IgD-negative memory B cell (primary cell): ENCODE measurements around the gene CCDC134. TPM values are rescaled to one million over a fixed set of nuclear protein-coding genes. Genes with fewer than 3 reads are reported as not detected.

ENCODE experiments used
- H3K27ac Mint-ChIP-seq, 3 donors: one replicate each; pipeline ENCODE4 v1.8.0; 2020 to 2022; ENCODE audit warnings: mild to moderate bottlenecking in 3 of 3, mixed read lengths in 3 of 3, moderate library complexity in 1 of 3
- H3K27me3 Mint-ChIP-seq: one replicate; pipeline ENCODE4 v1.8.0; 2021; ENCODE audit warnings: mixed read lengths
- H3K36me3 Mint-ChIP-seq: one replicate; pipeline ENCODE4 v1.8.0; 2020; ENCODE audit warnings: mild to moderate bottlenecking, mixed read lengths
- H3K4me1 Mint-ChIP-seq, 3 donors: one replicate each; pipeline ENCODE4 v1.8.0; 2020 to 2022; ENCODE audit warnings: mixed read lengths in 3 of 3, mild to moderate bottlenecking in 1 of 3
- H3K4me3 Mint-ChIP-seq, 4 donors: one replicate each; pipeline ENCODE4 v1.8.0; 2020 to 2022; ENCODE audit warnings: mild to moderate bottlenecking in 4 of 4, mixed read lengths in 4 of 4, moderate library complexity in 3 of 4
- H3K9me3 Mint-ChIP-seq, 3 donors: one replicate each; pipeline ENCODE4 v1.8.0; 2020 to 2021; ENCODE audit warnings: mixed read lengths in 3 of 3, mild to moderate bottlenecking in 1 of 3
- polyA plus RNA-seq: library from polyadenylated mRNA; unstranded; fragments of 300-500 nt; fragmentation: Illumina TruSeq; gene quantifications from one replicate; pipeline ENCODE4 v1.2.3, GENCODE V29; 2021

The CCDC134 gene
- polyA plus RNA-seq, 1 donor from 2014 or later: 6.1 TPM

DNA sequence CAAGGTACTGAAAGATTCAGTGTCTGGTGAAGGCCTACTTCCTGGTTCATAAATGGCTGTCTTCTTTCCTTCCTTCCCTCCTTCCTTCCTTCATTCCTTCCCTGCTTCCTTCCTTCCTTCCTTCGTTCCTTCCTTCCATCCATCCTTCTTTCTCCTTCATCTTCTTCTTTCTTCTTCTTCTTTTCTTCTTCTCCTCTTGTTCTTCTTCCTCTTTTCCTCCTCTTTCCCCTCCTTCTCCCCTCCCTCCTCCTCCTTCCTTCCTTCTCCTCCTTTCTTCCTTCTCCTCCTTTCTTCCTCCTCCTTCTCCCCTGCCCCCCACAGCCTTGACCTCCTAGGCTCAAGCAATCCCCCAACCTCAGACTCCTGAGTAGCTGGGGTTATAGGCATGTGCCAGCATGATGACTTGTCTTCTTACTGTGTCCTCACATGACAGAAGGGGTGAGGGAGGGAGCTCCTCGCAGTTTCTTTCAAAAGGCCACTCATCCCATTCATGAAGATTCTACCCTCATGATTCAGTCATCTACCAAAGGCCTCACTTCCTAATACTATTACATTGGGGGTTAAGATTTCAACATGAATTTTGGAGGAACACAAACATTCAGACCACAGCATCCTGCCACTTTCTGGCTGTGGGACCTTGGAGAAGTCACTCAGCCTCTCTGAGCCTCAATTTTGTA, 22.6 kb upstream of the CCDC134 start:
- Mint-ChIP-seq H3K27ac (no peak overlapping the region), H3K9me3 (no peaks in the 10 kb centered on the region), H3K4me1 (peaks cover 17 to 24% (median 21%) of the 10 kb centered on the region in 3 donors), H3K27me3 (no peaks in the 10 kb centered on the region), H3K4me3 (no peak overlapping the region), H3K36me3 (no peaks in the 10 kb centered on the region)

DNA sequence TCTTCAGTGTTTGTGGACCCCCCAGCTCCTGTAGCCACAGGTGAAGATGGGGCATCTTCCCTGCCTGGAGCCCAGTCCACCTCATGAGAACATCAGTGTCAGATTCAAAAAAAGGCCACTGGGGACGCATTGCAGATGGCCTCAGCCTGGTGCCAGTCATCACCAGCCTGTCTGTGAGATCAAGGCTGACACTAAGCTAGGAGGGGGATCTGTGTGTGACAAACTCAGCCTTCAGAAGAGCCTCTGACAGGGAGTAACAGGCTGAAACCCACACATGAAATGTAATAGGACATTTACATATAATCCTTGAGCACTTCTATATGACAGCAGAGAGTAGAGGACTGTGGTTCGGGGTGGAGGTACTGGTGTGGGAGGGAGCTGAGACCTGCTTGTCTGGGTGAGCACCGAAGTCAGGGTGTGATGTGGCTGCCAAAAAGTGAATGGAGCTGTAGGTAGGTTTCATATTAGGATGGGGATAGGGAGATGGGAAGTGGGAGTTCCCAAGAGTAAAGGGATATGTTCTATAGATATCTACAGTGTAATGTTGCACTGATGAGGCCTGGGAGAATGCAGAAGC, 20.5 kb upstream of the CCDC134 start:
- peaks cover 22 to 29% (median 23%) of the 10 kb centered on the region in 3 donors for H3K4me1 Mint-ChIP-seq
- peaks cover 3% of the 10 kb centered on the region for H3K36me3 Mint-ChIP-seq

DNA sequence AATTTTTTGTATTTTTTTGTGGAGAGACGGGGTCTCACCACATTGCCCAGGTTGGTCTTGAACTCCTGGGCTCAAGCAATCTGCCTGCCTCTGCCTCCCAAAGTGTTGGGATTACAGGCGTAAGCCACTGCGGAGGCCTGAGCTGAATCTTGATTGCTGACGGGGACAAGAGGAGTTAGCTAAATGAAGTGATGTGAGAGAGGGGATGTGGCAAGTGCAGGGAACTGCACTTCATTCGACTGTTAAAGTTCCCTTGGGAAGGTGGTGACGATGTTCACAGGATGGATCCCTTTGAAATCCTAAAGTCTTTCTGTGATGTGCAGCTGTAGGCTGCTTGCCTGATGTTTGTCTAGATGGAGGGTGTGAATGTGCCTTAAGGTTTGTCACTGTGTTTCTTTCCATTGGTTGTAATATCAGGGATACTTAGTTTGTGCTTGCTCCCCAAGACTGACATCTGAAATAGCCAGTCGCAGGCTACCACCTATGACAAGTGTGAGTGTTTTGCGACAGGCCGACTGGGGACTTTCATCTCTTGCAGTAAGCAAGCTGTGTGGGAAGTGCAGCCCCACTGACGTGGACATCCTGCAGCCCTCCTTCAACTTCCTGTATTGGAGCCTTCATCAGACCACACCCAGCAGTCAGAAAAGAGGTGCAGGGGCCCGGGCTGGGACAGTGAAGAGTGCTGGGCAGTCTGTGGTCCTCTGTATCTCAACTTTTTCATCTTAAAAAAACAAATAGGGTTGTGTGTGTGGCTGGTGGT, 19.6 kb upstream of the CCDC134 start:
- Mint-ChIP-seq H3K9me3 (no peaks in the 10 kb centered on the region), H3K36me3 (peaks cover 3% of the 10 kb centered on the region), H3K4me1 (peaks cover 22 to 29% (median 23%) of the 10 kb centered on the region in 3 donors), H3K27ac (peak overlapping the region; percentile 87 to 99 (median 96)), H3K4me3 (peak overlapping the region; percentile 73 to 97 (median 90)), H3K27me3 (no peaks in the 10 kb centered on the region)

More for the DNA sequence above, 20.5 kb upstream of the CCDC134 start:
- H3K4me3 Mint-ChIP-seq: peak overlapping the region in 3 of 4 donors; percentile 57 to 74 (median 60)
- H3K27ac Mint-ChIP-seq: peak overlapping the region; percentile 22 to 99 (median 96)
- no peaks in the 10 kb centered on the region for H3K9me3 Mint-ChIP-seq
- no peaks in the 10 kb centered on the region for H3K27me3 Mint-ChIP-seq

DNA sequence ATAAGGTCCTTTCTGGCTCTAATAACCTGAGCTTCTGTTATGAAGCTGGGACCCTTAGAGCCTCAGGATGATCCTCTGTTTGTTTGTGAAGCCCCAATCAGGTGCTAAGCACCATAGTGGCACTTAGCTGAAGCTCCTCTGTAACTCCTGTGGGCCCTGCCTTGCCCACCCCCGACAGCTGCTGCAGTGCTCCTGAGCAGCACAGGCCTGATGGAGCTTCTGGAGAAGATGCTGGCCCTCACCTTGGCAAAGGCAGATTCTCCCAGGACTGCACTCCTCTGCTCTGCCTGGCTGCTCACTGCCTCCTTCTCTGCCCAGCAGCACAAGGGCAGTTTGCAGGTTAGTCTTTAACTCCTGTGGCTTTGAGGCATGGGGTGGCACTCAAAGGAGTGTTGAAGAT, 19.0 kb upstream of the CCDC134 start:
- H3K9me3 Mint-ChIP-seq: no peaks in the 10 kb centered on the region
- peaks cover 3% of the 10 kb centered on the region for H3K36me3 Mint-ChIP-seq
- peak overlapping the region; percentile 87 to 99 (median 96) for H3K27ac Mint-ChIP-seq
- H3K4me3 Mint-ChIP-seq: peak overlapping the region; percentile 73 to 97 (median 90)
- peaks cover 22 to 29% (median 23%) of the 10 kb centered on the region in 3 donors for H3K4me1 Mint-ChIP-seq
- H3K27me3 Mint-ChIP-seq: no peaks in the 10 kb centered on the region

DNA sequence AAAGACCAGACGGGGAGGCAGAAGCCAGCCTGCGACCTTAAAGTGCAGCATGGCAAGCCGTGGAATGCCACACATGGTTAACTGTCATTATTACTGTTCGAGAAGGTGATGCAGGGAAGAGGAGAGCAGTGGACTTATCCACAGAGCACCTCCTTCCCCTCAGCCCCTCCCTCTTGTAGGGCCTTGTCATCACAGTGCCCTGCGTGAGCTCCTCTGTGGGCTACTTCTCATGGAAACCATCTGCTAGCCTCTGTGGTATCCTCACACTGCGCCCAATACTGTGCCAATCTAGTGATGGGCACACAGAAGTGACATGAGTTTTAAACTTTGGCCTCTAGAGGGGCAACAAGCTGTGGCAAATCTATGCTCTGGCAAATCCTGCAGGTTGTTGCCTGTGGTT, 18.2 kb upstream of the CCDC134 start:
- Mint-ChIP-seq H3K4me3 (peak overlapping the region; percentile 73 to 97 (median 90)), H3K27me3 (no peaks in the 10 kb centered on the region), H3K27ac (peak overlapping the region; percentile 87 to 99 (median 96)), H3K9me3 (no peaks in the 10 kb centered on the region), H3K36me3 (peaks cover 5% of the 10 kb centered on the region), H3K4me1 (peaks cover 27 to 32% (median 27%) of the 10 kb centered on the region in 3 donors)

DNA sequence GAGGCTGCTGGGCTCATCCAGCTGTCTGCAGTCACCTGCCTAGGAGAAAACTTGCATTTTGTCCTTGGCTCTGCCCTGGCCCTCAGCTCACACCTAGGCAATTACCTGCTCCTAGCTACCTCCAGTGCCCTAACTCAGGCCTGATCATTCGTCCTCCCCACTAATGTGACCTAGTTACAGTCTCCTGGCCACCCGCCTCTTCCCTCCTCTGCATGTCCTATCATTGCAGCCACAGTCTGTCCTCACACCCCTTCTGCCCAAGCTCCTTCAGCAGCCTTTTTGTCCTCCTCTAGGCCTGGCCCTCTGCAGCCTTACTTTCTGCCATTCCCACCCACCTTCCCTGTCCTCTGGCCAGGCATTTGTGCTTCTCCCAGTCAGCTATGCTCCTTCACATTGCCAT, 17.7 kb upstream of the CCDC134 start:
- Mint-ChIP-seq H3K4me1 (peaks cover 27 to 32% (median 27%) of the 10 kb centered on the region in 3 donors), H3K27ac (peak overlapping the region; percentile 80 to 99 (median 87)), H3K9me3 (no peaks in the 10 kb centered on the region), H3K36me3 (peaks cover 5% of the 10 kb centered on the region), H3K4me3 (peak overlapping the region; percentile 73 to 97 (median 90)), H3K27me3 (no peaks in the 10 kb centered on the region)

DNA sequence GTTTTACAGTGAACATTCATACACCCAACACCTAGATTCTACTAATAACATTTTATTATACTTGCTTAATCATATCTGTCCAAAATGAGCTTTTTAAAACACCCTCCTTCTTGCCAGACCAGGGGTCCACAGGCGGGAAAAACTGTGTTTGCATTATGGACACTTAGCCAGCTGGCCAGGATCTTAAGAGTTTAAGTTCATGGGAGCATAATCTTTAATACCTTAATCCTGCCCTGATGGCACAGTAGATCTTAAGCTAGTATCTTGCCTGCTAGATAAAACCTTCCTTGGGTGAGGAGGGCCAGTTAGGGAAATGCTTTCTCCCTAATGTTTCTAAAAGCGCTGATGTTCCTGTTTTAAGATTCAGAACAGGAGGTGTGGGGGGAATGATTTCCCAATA, 13.1 kb upstream of the CCDC134 start:
- Mint-ChIP-seq H3K36me3 (peaks cover 13% of the 10 kb centered on the region), H3K4me1 (peaks cover 11 to 16% (median 16%) of the 10 kb centered on the region in 3 donors), H3K27ac (no peak overlapping the region), H3K9me3 (no peaks in the 10 kb centered on the region), H3K27me3 (no peaks in the 10 kb centered on the region), H3K4me3 (no peak overlapping the region)

DNA sequence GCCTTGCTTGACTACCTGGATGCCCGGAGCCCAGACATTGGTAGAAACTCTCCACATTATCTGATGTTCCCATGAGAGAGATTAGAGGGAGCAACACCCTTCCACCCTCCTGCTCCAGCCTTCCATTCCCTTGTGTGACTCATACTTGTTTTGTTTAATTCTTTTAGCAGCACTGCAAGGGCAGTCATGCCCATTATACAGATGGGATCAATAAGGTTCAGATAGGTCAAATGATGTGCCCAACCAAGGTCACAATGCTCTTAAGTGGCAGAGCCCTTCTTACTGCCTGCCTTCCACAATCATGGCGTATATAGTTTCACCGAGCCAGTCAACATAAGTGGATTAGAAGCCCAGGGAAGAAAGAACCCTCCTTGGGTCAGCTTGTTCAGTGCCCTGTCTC, 6.6 kb upstream of the CCDC134 start:
- H3K9me3 Mint-ChIP-seq: no peaks in the 10 kb centered on the region
- peaks cover 20% of the 10 kb centered on the region for H3K36me3 Mint-ChIP-seq
- H3K27ac Mint-ChIP-seq: peak overlapping the region in 2 of 3 donors; percentile 22 to 67

DNA sequence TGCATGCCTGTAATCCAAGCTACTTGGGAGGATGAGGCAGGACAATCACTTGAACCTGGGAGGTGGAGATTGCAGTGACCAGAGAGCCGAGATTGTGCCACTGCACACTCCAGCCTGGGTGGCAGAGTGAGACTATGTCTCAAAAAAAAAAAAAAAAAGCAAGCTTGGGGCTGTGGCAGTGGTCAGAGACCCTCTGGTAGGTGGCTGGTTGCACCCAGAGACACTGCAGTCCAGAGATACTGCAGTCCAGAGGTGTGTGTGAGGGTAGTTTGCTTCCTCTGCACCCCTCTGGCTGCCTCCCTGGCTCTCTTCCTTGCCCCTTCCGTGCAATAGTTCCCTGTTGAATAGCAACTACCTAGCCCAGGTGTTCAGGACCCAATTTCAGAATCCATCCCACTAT, 1.7 kb upstream of the CCDC134 start:
- Mint-ChIP-seq H3K4me1 (peaks cover 14 to 32% (median 28%) of the 10 kb centered on the region in 3 donors), H3K9me3 (no peaks in the 10 kb centered on the region), H3K36me3 (peaks cover 8% of the 10 kb centered on the region), H3K4me3 (peak overlapping the region in 3 of 4 donors; percentile 95 to 98 (median 97)), H3K27me3 (no peaks in the 10 kb centered on the region), H3K27ac (peak overlapping the region; percentile 91 to 99 (median 93))

More for the DNA sequence above, 6.6 kb upstream of the CCDC134 start:
- H3K4me1 Mint-ChIP-seq: peaks cover 3 to 8% (median 7%) of the 10 kb centered on the region in 3 donors
- H3K4me3 Mint-ChIP-seq: no peak overlapping the region
- H3K27me3 Mint-ChIP-seq: no peaks in the 10 kb centered on the region

DNA sequence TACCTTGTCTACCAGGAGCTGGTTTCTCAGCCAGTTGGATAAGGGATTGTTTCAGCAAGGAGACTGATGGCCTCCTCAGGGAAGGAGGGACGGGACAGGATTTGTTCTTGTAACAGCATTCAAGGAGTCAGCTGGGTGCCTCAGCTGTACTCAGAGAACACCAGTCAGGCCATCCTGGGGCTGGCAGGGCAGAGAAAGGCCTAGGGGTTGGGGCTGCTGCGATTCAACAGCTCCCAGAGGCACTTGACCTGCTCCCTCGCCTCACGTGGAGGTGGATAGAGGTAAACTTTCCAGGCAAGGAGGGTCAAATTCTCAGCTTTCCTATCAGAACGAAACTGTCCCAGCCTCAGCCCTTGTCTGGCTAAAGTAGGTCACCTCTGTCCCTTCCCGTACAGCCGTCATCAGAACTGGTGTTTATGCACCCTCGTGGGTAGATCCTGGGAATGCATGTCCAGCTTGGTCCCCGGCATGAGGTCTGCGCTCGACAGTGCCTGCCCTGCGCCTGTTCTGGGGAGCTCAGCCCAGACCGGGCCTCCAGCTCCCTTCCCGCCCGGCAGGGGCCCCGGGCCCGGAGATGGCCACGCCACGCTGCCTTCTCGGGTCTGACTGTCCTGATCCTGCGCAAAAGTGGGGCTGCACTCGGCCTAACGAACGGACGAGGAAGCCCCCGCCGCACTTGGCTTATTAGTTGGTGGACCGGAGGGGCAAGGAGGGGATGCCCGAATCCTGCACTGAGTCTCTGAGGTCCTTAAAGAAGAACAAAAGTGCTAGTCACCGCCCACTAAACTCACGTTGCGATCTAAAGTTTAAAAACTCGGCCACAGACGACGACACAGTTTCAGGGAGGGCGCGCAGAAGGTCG, 762 bp upstream of the CCDC134 start:
- Mint-ChIP-seq H3K4me3 (peak overlapping the region; percentile 95 to 98 (median 96)), H3K9me3 (no peaks in the 10 kb centered on the region), H3K27me3 (no peaks in the 10 kb centered on the region), H3K4me1 (peaks cover 17 to 35% (median 28%) of the 10 kb centered on the region in 3 donors), H3K27ac (peak overlapping the region; percentile 91 to 99 (median 93)), H3K36me3 (peaks cover 5% of the 10 kb centered on the region)

DNA sequence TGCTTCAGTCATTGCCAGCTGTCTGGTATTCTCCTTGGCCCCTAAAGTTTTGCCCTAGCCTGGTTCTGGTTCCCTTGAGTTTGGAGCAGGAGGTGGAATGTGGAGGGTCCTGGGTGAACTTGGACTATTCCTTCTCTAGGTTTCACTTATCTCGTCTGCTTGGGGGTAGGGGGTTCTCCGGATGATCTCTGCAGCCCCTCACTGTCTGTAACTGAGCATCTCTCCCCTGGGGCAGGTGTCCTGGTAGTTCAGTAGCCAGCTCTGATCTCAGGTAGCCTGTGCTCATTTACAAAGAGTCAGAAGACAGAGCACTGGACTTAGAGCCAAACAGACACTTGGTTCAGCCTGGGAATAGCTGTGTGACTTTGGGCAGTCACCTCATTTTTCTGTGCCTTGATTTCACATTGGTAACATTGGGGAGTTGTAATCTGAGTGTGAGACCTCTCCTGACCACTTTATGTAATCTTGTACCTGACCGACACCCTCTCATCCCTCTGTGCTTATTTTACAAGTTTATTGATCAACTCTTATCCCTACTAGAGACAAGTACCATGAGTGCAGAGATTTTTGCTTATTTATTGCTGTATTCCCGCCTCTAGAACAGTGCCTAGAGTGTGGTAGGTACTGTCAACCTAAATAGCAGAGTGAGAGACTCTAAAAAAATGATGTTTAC, 804 bp downstream of the CCDC134 start:
- Mint-ChIP-seq H3K9me3 (no peaks in the 10 kb centered on the region), H3K36me3 (no peaks in the 10 kb centered on the region), H3K4me3 (peak overlapping the region; percentile 95 to 98 (median 96)), H3K4me1 (peaks cover 14 to 34% (median 27%) of the 10 kb centered on the region in 3 donors), H3K27me3 (no peaks in the 10 kb centered on the region), H3K27ac (peak overlapping the region; percentile 91 to 99 (median 93))

DNA sequence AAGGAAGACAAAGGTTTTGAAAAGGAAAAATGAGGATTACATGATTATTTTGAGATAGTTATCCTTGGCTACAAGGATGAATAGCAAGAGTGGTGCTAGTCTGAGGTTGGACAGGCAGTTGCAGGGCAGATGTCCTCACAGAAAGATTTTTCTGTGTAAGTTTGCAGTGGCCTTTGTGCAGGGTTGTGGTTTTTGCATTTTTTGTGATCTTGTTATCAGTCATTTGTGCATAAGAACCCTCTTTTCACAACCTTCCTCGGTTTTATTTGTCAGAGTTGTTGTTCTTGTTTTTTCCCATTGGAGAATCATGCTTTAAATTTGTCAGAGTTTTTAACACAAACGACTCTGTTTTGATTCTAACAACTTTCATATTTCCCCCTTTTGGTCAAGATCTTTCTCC, 1.4 kb downstream of the CCDC134 start:
- Mint-ChIP-seq H3K4me1 (peaks cover 14 to 34% (median 27%) of the 10 kb centered on the region in 3 donors), H3K27me3 (no peaks in the 10 kb centered on the region)

DNA sequence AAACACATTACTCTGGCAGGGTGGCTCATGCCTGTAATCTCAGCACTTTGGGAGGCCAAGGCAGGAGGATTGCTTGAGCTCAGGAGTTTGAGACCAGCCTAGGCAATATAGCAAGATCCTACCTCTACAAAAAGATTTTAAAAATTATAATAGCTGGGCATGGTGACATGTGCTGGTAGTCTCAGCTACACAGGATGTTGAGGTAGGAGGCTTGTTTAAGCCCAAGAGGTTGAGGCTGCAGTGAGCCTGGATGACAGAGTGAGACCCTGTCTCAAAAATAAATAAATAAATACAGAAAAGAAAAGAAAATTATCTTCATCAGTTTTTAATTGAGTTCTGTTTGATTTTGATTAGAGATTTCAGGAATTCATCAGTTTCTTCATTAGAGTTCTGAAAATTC, 5.2 kb downstream of the CCDC134 start:
- Mint-ChIP-seq H3K36me3 (peaks cover 8% of the 10 kb centered on the region), H3K4me3 (no peak overlapping the region)

More for the DNA sequence above, 1.4 kb downstream of the CCDC134 start:
- Mint-ChIP-seq H3K36me3 (no peaks in the 10 kb centered on the region), H3K4me3 (peak overlapping the region; percentile 95 to 98 (median 96)), H3K9me3 (no peaks in the 10 kb centered on the region), H3K27ac (peak overlapping the region; percentile 91 to 99 (median 93))

DNA sequence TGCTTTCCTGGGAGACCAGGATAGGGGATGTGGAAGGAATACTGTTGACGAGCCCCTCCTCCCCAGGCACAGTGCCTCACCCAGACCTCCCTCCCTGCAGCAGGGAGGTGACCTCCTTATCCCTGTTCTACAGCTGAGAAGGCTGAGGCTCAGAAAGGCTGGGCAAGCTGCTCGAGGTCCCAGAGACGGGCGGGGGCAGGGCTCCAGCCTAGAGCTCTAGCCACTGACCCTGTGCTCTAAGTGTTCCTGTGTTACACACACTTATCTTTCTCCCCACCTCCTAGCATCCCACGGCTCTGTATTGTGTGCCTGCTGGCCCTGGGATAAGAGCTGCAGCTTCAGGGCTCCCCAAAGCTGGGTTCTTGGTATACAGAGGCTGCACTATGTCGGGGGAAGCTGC, 7.9 kb downstream of the CCDC134 start:
- H3K9me3 Mint-ChIP-seq: no peaks in the 10 kb centered on the region

More for the DNA sequence above, 5.2 kb downstream of the CCDC134 start:
- Mint-ChIP-seq H3K27ac (no peak overlapping the region), H3K27me3 (no peaks in the 10 kb centered on the region), H3K9me3 (no peaks in the 10 kb centered on the region), H3K4me1 (peaks cover 17 to 19% (median 18%) of the 10 kb centered on the region in 3 donors)

More for the DNA sequence above, 7.9 kb downstream of the CCDC134 start:
- H3K27ac Mint-ChIP-seq: no peak overlapping the region
- H3K36me3 Mint-ChIP-seq: peaks cover 8% of the 10 kb centered on the region
- peaks cover 2 to 8% (median 6%) of the 10 kb centered on the region in 3 donors for H3K4me1 Mint-ChIP-seq
- no peak overlapping the region for H3K4me3 Mint-ChIP-seq
- H3K27me3 Mint-ChIP-seq: no peaks in the 10 kb centered on the region
